LNCaP clone FGC (cell line): ENCODE measurements around the gene CLSTN2.

Experiments
- DNase-seq: peaks from one replicate; pipeline ENCODE4 v3.0.0-alpha.2; 2011; ENCODE audit warnings: low read depth
- H3K4me3 ChIP-seq: 2 replicates; pipeline ENCODE4 v1.5.1; 2011; ENCODE audit warnings: mild to moderate bottlenecking, low read depth, low read length, control low read depth
- TF ChIP-seq, protein P1 (sequence below): IDR thresholded peaks from 2 replicates; pipeline ENCODE4 v1.5.1; 2012; ENCODE audit warnings: mild to moderate bottlenecking; ENCODE audit not compliant: control insufficient read depth, insufficient read depth; ENCODE audit errors: extremely low read depth

Gene CLSTN2

DNA sequence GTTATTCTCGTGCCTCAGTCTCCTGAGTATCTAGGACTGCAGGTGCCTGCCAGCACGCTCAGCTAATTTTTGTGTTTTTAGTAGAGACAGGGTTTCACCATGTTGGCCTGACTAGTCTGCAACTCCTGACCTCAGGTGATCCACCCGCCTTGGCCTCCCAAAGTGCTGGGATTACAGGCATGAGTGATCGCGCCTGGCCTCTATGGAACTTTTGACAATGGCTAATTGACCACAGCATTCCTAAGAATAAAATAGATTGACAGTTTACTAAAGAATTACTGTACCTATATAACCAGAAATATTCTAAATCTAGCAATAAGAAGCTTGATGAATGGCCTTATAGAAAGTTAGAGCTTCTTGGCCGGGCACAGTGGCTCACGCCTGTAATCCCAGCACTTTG is 691.9 kb downstream of the CLSTN2 start:
- no peak overlapping the region for H3K4me3 ChIP-seq
- DNase-seq = no peak
- TF ChIP-seq, protein P1, sequence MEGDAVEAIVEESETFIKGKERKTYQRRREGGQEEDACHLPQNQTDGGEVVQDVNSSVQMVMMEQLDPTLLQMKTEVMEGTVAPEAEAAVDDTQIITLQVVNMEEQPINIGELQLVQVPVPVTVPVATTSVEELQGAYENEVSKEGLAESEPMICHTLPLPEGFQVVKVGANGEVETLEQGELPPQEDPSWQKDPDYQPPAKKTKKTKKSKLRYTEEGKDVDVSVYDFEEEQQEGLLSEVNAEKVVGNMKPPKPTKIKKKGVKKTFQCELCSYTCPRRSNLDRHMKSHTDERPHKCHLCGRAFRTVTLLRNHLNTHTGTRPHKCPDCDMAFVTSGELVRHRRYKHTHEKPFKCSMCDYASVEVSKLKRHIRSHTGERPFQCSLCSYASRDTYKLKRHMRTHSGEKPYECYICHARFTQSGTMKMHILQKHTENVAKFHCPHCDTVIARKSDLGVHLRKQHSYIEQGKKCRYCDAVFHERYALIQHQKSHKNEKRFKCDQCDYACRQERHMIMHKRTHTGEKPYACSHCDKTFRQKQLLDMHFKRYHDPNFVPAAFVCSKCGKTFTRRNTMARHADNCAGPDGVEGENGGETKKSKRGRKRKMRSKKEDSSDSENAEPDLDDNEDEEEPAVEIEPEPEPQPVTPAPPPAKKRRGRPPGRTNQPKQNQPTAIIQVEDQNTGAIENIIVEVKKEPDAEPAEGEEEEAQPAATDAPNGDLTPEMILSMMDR = no peak
